ENCODE data around the gene PCBP3. TPM values are rescaled to one million over a fixed set of nuclear protein-coding genes. Genes with fewer than 3 reads are reported as not detected.

The PCBP3 gene
- polyA plus RNA-seq, 1 donor from 2014 or later: 1.7 TPM

- Histone ChIP-seq H3K4me3 (ENCODE audit: low read length) (no peak overlapping the region), H2AFZ (ENCODE audit: low read depth, low read length) (no peak overlapping the region), H3F3A (ENCODE audit: insufficient read depth, low read length, poor library complexity, severe bottlenecking) (no peaks in the 10 kb centered on the region), H3K9me2 (ENCODE audit: insufficient read depth, low read length) (no peaks in the 10 kb centered on the region), H3K36me3 (ENCODE audit: insufficient read depth, low read length) (no peaks in the 10 kb centered on the region), H3K27me3 (ENCODE audit: insufficient read depth, low read depth, low read length) (peaks cover 9% of the 10 kb centered on the region), H3K27ac (ENCODE audit: low read length) (no peak overlapping the region), H3K79me2 (replicated peaks; ENCODE audit: insufficient read depth, low read length) (no peaks in the 10 kb centered on the region), H3K9ac (ENCODE audit: low read length) (no peak overlapping the region), H4K20me1 (ENCODE audit: insufficient read depth) (no peaks in the 10 kb centered on the region), H3K9me3 (ENCODE audit: low read length) (no peaks in the 10 kb centered on the region), H3K4me2 (ENCODE audit: low read length) (no peak overlapping the region)
- no peak for TF ChIP-seq EP300 (conservative IDR thresholded peaks at IDR 0.05; ENCODE audit: poor library complexity, severe bottlenecking)
- TF ChIP-seq TAF1 (IDR thresholded peaks at IDR 0.05; ENCODE audit: low read depth): no peak
- TF ChIP-seq CTCF (IDR thresholded peaks at IDR 0.05; ENCODE audit: poor library complexity, severe bottlenecking): no peak
- no peak for TF ChIP-seq SMC3 (conservative IDR thresholded peaks at IDR 0.05; ENCODE audit: poor library complexity)
- TF ChIP-seq RAD21 (conservative IDR thresholded peaks at IDR 0.05): no peak
- TF ChIP-seq REST (IDR thresholded peaks at IDR 0.05; ENCODE audit: borderline replicate concordance): no peak
- TF ChIP-seq POLR2AphosphoS5 (IDR thresholded peaks at IDR 0.05): no peak
- TF ChIP-seq EZH2 (IDR thresholded peaks at IDR 0.05; ENCODE audit: borderline replicate concordance, insufficient read depth, low read length, poor library complexity, severe bottlenecking): no peak
- TF ChIP-seq MXI1 (conservative IDR thresholded peaks at IDR 0.05; ENCODE audit: poor library complexity, severe bottlenecking): no peak
These were observed 47.8 kb upstream of the PCBP3 start for GRCh38 chr21:45595574-45596295.

GRCh38 chr21:45596704-45597318, 46.7 kb upstream of the PCBP3 start:
- Histone ChIP-seq H3K36me3 (ENCODE audit: insufficient read depth, low read length) (no peaks in the 10 kb centered on the region), H4K20me1 (ENCODE audit: insufficient read depth) (no peaks in the 10 kb centered on the region), H3K27me3 (ENCODE audit: insufficient read depth, low read depth, low read length) (no peaks in the 10 kb centered on the region), H3K9ac (ENCODE audit: low read length) (no peak overlapping the region), H3K79me2 (replicated peaks; ENCODE audit: insufficient read depth, low read length) (no peaks in the 10 kb centered on the region), H3K9me3 (ENCODE audit: low read length) (no peaks in the 10 kb centered on the region), H2AFZ (ENCODE audit: low read depth, low read length) (no peak overlapping the region), H3K4me2 (ENCODE audit: low read length) (no peak overlapping the region), H3K27ac (ENCODE audit: low read length) (no peak overlapping the region), H3K4me3 (ENCODE audit: low read length) (no peak overlapping the region), H3K9me2 (ENCODE audit: insufficient read depth, low read length) (no peaks in the 10 kb centered on the region), H3F3A (ENCODE audit: insufficient read depth, low read length, poor library complexity, severe bottlenecking) (no peaks in the 10 kb centered on the region)
- no peak for TF ChIP-seq CTCF (IDR thresholded peaks at IDR 0.05; ENCODE audit: poor library complexity, severe bottlenecking)
- no peak for TF ChIP-seq EZH2 (IDR thresholded peaks at IDR 0.05; ENCODE audit: borderline replicate concordance, insufficient read depth, low read length, poor library complexity, severe bottlenecking)
- no peak for TF ChIP-seq MXI1 (conservative IDR thresholded peaks at IDR 0.05; ENCODE audit: poor library complexity, severe bottlenecking)
- no peak for TF ChIP-seq REST (IDR thresholded peaks at IDR 0.05; ENCODE audit: borderline replicate concordance)
- TF ChIP-seq POLR2AphosphoS5 (IDR thresholded peaks at IDR 0.05): no peak
- TF ChIP-seq EP300 (conservative IDR thresholded peaks at IDR 0.05; ENCODE audit: poor library complexity, severe bottlenecking): no peak

Measured in neural cell (in vitro differentiated cells).